Muscle of back (tissue), 13 donors: Measurements from ENCODE around the gene CXXC4. TPM values are rescaled to one million over a fixed set of nuclear protein-coding genes. Genes with fewer than 3 reads are reported as not detected.

ENCODE experiments used
- DNase-seq, 3 donors: peaks; one replicate each; pipeline versions ENCODE4 v3.0.0 to v3.0.0-alpha.2; 2013
- long read RNA-seq, 9 donors: transcript quantifications; one replicate each; lab custom pipeline, GENCODE V29; 2026
- polyA plus RNA-seq, 10 donors: library from polyadenylated mRNA; unstranded; fragments of 120-200 nt; gene quantifications; one replicate each; pipeline ENCODE4 v1.2.1, GENCODE V29; 2013; ENCODE audit not compliant: insufficient read length in 10 of 10

Gene CXXC4
- polyA plus RNA-seq, result 1 to 10 TPM; 1.5 to 3.9 (median 2.2) TPM
- long read RNA-seq, donor 1, result 0 reads
- long read RNA-seq, donor 2, result 0 reads
- long read RNA-seq, donor 3, result 0 reads
- long read RNA-seq, donor 4, result 0 reads
- long read RNA-seq, donor 5, result 0 reads
- long read RNA-seq, donor 6, result 0 reads
- long read RNA-seq, donor 7, result 0 reads
- long read RNA-seq, donor 8, result 0 reads
- long read RNA-seq, donor 9, result 0 reads

DNA sequence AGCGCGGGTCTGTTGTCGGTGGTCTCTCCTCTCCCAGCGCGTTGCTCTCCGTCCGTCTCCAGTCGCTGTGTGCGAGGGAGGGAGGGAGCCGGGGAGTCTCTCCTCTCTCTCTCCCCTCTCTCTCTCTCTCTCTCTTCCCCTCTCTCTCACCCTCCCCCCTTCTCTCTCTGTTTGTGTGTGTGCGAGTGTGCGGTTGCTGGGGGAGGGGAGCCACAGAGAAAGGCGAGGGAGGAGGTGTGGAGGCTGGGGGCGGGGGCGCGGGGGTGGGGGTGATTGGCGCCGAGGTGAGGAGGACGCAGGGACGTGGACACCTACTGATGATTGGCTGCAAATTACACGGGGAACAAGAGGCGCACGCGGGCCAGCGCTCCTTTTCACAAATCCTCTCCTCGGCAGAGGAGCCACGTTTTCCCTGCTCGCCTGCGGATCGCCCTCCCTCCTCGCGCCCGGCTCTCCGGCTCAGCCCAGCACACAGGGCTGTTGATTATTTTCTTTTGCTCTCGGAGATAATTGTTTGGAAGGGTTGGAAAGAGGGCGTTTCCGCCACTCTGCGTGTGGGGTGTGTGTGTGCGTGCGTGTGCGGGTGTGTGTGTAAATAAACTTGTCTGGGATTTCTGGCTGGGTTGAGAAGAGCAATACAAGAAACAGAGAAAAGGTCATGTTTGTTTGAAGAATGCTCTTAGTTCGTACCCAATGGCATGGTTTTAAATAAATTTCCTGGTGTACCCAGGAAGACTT, at the start of gene CXXC4:
CXXC4 (minus strand) TSS at position 73 of the 738 bp plus-strand sequence. CDS start 3,092 bp downstream, outside the sequence.
- DNase-seq, result peak; percentile 63 to 86 (median 77)

DNA sequence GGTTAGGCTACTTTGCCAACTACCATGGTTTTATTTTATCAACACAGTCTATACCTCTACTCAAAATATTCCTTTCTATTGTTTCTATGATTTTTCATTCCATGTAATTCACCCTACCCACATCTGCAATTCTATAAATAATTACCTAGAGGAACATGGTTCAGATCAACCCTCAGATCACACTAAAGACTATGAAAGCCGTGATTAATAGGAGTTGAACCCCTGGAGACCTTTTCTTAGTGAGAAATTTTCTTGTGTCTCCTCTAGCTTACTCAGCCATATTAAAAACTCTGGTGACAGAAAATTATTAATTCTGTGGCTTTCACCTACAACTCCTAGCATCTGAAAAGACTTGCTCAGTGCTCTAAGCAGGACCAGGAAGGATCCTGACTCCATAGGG, 38.5 kb upstream of the CXXC4 start:
- DNase-seq, result no peak

DNA sequence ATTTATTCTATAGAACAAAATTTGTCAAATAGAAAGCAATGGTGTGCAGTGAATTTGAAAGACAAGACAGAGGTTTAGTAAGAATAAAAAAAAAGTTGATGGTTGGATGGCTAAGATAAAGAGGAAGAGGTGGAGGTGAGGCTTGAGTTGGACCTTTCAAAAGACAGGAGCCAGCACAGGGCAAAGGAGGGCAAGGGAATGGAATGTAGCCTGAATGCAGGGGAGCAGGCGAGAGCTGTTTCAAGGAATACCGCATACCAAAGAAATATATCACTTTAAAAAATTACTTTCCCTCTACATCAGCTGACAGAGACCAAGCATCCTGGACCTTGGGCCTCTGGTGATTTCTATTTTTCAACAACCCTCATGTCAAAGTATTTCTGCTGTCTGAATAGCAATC, 38.0 kb upstream of the CXXC4 start:
- DNase-seq, result no peak

DNA sequence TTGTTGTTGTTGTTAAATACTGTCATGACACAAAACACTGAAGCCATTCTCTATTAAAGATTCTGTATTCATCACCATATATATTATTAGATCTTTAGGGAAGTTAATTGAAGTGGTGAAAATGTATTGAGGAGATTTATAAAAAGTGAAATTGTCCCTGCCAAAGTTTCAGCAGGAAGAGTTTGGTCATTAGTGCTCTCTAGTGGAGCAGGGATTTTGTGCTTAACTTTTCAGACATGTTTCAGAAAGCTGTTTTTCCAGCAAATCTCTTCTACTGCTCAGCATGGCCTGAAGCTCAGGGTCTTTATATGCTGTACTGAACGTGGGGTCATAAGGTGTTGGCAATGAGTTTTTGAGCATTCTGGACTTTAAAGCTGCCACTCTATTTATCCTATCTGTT, 36.7 kb upstream of the CXXC4 start:
- peak; percentile 1 to 22 (median 9) for DNase-seq

DNA sequence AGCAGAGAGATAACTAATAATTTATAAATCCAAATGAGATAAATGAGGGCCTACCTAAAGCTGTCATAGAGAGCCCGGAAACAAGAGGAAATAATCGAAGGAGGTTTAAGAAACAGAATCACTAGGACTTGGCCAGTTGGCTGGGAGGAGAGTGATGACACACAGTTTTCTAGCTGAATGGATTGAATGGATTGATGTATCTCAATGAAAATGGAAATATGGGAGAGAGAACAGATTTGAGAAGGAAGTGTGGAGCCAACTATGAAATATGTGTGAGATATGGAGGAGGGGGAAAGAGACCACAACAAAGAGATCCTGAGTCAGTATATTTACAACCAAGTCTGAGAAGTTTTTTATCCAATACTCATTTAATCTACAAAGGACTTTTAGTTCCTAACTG, 35.7 kb upstream of the CXXC4 start:
- peak in 1 of 3 donors; percentile 5 for DNase-seq

DNA sequence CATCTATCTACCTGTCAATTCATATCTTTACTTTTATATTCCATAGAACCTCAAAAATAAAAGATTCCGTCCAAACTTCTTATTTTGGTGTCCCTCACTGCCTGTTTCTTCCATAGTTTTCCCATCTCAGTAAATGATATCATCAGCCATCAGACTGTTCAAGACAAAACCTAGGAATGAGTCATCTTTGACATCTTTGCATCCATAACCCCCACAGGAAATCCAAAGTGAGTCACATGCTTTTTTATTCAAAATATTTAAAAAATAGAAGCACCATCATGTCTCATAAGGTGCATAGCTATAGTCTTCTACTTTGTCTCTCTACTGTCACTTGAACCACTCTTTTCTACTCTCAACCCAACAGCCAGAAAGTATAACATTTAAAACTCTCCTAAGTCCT, 29.9 kb upstream of the CXXC4 start:
- peak in 1 of 3 donors; percentile 11 for DNase-seq

DNA sequence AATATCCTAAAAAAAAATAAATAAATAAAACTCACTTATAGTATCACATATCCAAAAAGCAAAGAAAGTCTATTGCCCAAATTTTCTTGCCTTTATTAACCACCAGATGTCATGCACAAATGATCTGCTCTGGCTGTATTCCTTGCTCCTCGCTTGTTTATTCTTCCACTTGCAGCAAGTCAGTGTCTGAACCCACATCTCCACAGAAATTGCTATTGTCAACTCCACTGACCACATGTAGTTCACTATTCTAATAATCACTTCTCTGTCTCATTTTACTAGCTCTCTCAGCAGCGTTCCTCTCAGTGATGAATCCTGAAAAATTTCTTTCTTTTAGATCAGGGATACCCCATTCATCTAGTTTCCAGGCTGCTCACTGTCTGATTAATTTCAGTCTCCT, 29.3 kb upstream of the CXXC4 start:
- no peak for DNase-seq

DNA sequence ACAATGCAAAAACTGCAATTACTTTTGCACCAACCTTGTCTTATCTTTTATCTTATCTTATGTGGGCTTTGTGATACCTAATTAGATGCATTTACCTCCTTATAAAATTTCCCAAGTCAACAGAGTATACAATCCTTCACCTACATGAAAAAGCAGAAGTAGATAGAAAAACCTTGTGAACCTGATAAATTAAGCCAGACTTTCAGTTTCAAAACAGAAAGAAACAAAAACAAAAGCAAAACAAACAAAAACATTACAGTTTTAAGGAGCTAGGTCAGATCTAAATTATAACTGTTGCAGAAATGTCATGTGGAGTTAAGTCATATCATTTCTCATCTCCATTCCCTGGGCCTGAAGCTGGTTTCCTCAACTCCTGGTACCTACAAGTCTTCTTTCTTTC, 24.9 kb upstream of the CXXC4 start:
- DNase-seq, result no peak

DNA sequence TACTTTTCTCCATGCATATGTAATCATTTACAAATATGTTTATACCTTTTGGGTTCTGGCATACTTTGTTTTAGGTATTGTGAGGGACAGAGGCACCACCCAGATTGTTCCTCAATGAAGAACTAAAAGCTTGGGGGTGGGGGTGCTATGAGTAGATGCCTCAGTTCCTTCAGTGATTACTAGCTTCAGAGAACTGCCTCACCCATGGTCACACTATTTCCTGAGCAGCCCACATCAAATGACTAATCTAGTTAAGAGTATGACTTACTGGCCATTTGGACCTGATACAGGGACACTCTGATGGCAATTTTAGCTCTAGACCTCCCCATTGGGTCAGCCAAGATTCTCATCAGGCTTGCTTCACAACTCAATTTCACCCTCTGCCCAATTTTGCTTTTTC, 22.2 kb upstream of the CXXC4 start:
- DNase-seq, result no peak

DNA sequence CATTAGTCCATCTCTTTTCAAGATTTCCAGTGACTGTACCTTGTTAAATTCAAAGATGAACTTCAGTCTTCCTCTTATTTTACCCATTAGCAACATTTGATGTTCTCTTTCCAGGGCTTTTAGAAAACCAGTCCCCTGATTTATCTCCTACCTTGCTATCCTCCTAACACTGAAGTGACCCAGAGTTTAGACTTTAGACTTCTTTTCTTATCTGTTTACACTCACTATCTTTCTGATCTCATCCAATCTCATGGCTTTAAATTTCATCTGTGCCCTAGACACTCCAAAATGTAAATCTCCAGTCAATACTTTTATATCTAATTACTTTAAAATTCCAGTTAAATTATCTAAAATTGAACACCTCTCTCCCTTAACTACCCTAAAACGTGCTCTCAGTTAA, 13.5 kb upstream of the CXXC4 start:
- no peak for DNase-seq

DNA sequence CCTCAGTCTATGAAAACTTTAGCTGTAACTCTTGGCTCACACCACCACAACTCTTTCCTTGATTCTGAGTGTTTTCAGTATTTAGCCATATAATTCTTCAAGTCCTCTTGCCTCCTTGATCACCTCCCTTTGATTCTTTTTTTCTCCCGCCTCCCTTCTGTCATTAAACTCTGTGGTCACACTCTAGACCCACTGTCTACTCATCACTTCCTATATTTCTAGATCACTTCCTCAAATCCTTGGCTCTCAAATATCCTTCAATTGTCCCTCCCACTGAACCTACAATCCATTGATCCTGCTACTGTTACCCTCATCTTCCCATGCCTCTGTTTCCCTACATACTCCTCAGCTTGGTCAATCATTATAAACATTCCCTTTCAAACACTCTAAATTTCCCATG, 12.4 kb upstream of the CXXC4 start:
- no peak for DNase-seq

DNA sequence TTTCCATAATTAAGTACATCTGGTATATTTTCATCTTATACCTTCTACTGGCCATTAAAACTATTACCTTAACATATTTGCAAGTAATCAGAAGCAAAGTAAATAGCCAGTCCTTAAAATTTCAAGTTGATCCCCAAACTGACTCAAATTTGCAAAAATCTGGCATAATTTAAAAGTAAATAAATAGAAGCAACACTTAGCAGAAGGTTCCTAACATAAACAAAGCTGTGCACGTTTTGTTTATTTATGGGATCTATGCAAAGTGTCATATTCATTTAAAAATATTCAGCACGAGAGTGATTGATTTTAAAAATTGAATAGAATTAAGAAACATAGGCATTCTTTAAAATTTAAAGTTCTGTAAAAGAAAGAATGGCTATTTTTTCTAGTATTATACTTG, 9.8 kb upstream of the CXXC4 start:
- DNase-seq, result no peak

DNA sequence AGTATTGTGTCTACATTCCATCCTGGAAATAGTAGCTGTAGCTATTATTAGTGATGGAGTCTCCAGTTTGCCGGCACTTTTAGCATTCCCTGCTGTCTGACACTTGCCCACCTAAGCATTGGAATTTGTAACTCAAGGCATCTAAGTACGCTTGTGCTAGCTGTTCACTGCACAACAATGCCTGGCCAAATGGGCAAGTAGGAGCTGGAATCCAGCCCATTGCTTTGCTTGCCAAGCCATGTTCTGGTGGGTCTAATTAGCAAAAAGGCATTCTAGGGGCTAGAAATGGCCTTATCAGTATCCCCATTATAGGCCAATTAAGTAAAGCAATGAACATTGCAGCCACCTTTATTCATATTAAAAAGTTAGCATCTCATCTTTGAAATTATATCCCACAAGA, 7.8 kb upstream of the CXXC4 start:
- no peak for DNase-seq

DNA sequence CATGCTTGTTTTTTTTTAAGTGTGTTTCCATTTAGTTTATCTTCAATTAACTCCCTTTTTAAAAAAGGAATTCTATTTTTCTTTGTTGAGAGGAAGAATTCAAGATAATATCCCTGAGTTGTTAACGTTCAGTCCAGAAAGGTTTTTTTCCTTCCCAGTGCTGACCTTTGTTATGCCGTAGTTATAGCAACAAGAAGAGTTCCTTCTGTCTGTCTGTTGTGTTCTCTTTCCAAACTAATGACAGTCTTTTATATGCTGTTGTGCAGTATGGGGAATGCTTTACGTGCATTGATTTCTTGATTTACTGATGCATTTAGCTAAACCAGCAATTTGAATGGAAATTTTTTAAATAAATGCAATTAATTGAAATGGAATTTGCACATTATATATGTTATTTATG, 6.6 kb upstream of the CXXC4 start:
- DNase-seq, result peak in 2 of 3 donors; percentile 14 to 29

DNA sequence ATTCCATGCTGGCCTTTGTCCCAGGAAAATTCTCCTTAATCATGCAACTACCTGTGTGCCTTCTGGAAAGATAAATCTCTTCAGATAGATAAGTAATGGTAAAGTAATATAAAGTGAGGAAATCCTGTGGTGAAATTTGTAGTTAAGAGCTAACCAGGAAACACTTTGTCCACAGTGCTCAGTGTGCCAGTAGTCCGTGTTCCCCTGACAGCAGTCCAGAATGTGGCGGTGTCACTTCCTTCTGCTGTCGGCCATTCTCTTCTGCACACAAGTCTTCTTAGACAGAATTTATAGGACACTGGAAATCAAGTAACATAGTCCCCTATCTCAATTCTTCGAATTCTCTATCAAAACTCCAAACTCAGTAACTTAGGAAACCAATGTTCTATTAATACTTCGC, 5.7 kb upstream of the CXXC4 start:
- DNase-seq, result peak in 1 of 3 donors; percentile 8

DNA sequence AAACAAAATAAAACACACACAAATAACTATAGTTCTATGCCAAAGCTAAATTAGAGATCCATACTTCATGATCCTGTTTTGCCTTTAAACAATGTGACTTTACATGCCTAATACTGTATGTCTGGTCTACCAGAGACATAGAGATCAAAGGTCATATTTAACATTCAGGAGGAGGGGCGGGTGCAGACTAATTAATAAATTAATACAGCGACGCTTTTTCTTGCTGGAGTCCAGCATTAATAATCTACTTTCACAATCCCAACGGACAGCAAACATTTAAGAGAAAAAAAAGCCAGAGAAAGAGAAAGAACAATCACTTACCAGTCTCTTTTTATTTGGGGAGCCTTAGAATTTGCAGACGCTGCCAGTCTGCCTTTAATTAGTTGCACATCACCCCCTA, 509 bp downstream of the CXXC4 start:
- no peak for DNase-seq

DNA sequence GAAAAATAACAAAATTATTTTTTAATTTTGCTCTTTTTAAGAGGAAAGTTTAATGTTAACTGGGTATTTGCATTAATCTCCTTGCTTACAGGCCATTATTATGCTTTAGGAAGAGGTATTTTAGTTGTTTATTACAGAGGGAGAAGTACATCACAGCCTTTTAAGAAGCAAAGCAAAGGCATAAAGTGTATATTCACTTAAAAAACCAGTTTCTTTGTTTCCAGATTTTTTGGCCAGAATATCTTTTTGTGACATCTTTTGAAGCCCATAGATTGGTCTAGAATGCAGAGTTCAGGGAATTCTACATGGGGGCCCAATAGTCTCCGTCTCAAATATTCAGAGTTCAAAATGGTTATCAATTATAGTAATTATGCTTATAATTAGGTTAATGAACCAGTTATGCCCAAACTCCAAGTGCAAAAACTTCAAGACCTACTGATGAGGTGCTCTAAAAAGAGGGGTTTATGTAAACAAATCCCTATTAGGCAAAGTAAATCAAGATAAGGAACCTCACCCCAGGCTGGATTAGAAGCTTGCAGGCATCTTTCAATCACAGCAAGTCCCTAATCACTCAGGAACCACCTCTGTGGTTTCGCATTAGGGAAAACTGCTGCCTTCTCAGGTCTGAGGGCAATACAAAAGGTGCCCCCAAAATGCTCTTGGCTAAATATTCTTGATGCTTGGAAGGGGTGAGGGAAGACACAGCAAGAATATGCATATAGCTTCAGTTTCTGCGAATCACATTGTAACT, 1.4 kb downstream of the CXXC4 start:
- peak in 1 of 3 donors; percentile 14 for DNase-seq

DNA sequence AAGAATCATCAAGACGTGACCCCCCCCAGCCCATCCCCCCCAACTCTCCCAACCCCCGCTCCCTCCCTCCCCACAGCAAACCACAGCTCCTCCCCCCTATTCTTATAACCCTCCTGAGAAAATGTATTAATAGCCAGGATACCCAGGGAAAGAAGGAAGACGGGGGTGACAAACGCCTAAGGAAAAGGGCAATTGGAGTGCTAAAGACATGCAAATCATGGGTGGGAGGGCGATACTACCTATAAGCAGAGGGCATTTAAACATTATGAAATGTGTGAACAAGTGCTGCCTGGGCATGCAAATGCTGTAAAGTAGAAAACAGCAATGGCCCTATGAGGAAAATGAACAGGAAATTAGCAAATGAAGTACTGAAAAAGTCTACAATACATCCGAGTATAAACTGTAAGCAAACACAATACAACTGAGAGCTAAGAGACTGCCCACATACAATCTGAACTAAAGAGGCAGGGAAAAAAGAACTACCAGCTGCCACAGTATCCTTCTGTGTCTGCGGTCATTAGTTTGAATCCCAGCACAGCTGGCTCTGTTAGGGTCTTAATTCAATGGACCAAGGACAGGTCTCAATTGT, 2.4 kb downstream of the CXXC4 start:
- peak in 1 of 3 donors; percentile 53 for DNase-seq

DNA sequence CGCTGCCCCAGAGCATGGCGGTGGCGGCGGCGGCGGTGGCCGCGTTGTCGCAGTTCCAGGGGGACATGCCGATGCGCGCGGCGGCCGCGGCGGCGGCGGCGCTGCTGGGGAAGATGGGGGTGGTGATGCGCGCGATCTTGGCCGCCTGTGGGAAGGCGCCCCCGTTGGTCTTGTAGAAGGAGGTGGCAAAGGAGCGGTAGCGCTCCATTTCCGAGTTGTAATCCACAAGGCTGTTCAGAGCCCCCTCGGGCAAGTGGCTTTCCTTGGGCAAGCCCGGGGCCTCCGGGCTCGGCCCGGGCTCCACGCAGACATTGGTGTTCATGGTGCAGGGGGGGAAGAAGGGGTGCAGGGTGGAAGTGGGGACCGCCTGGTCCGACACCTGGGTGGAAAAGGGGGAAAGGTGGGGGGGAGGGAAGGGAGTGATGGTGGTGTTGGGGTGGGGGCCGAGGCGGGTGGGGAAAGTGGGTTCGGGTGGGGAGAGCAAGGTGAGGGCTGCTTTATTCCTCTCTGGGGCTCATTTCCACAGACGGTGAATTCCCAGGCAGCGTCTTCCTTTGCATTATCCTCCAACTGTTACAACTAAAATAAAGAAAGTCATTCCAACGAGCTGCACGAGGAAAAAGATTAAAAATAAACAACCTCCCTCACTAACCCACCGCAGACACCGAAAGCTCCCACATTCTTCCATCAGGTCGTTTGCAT, 3.1 kb downstream of the CXXC4 start:
- peak; percentile 36 to 75 (median 50) for DNase-seq

DNA sequence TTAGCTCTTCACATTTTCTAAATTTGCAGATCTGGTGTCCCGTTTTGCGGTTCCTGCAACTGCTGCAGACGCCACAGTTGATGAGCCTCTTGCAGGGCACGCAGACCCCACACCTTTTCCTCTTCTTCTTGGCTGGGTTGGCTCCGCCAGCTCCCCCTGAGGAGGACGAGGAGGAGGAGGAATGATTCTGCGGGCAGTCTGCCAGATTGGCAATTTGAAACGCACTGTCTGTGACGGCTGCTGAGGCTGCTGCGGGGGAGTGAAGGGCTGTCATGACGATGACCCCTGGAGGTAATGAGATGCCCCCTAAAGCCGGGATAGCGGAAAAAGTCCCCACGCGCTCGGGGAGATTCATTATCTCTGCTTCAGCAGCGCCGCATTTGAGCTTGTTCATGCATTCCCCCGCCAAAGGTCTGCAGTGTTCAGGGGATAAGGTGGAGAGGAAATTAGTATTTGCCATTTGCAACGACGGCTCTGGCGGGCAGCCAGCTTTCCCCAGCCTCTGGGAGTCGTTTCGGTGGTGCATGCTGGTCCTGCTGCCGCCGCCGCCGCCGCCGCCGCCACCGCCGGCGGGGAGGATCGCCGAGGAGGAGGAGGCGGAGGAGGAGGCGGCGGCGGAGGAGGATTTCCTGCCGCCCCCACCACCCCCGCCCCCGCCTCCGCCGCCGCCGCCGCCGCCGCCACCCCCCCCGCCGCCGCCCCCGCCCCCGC, 3.8 kb downstream of the CXXC4 start:
- DNase-seq, result peak; percentile 54 to 80 (median 65)

DNA sequence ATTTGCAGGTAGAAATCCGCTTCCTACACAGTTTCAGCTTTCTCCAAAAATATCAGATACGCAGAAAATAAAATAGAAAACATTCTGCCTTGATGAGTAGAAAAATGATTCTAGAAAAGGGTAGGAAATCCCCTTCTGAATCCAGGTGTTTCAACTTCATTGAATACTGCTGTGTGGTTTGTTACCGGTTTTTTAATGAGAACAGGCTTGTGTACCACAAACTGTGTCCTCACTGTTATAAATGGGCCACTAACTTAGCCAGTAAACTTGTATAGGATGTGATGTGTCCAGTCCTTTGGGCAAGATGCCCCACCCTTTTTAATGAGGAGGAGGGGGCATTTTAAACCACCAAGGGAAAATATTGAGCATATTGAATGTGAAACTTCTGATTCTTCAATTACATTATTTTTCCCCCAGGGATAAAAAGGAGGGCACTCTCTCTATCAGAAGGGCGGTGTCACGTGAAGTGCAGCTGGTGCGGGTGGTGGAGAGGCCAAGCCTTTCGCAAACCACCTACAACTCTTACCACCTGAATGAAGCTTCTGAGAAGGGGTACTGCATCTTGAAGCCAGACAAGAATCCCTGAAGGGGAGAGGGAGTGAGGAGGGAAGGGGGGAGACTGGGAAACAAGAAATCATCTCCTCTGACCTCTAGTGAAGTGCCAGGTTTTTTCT, 4.5 kb downstream of the CXXC4 start:
- DNase-seq, result no peak
